Medulla oblongata (tissue), 1 donor: Measurements from ENCODE around the gene LRFN4.
A peak's percentile ranks its signal among the peaks of the same experiment; 100 is the strongest.

Experiments used
- DNase-seq: peaks from one replicate; pipeline ENCODE4 v3.0.0-alpha.2; 2015; ENCODE audit errors: extremely low spot score

LRFN4 gene

GRCh38 chr11:66858186-66858938 lies 1.5 kb downstream of the LRFN4 start:
- no peak for DNase-seq

GRCh38 chr11:66858939-66859685 lies 2.2 kb downstream of the LRFN4 start:
- no peak for DNase-seq

- no peak for DNase-seq
These were observed 3.0 kb downstream of the LRFN4 start for GRCh38 chr11:66859686-66860448.

DNA sequence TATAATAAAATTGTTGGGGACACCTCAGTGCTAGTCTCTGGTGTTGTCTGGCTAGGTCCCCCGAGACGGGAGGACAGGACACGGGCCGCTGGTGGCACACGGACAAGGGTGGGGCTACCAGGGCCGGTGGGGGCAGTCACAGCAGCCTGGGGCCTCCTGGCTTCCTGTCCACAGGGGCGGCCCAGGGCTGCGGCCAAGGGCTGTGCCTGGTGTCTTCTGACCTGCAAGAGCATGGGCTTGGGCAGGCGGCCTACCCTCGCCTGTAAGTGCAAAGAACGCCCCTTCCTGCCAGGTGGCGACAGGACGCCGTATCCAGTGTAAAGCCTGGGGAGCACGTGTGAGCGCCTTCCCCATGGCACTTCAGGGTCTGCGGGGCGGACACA lies 3.6 kb downstream of the LRFN4 start:
- DNase-seq = no peak

GRCh38 chr11:66861038-66861773 lies 4.3 kb downstream of the LRFN4 start:
- no peak for DNase-seq

GRCh38 chr11:66861774-66862558 lies 5.1 kb downstream of the LRFN4 start:
- DNase-seq = no peak

DNA sequence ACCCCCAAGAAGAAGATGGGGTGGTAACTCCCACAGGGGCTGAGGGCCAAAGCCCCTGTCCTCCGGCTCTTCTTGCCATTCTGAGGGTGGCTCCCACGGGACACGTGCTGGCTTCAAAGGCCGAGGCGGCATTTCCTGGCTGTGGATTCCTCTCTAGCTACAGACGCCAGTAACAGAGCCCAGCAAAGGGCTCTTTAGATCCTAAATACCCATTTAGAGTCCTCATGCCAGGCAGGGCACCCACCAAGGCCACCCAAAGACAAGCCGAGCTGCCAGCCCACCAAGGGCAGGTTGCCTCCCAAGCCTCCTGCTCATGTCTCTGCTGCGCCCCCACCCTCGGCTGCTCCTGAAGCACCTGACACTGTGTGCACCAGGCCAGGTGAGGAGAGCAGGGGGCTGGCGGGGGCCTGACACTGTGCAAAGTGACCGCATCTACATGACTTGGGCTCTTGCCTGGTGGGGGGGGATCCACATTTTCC lies 5.7 kb downstream of the LRFN4 start:
- no peak for DNase-seq

GRCh38 chr11:66863428-66864125 lies 6.7 kb downstream of the LRFN4 start:
- DNase-seq = no peak

GRCh38 chr11:66864172-66864901 lies 7.5 kb downstream of the LRFN4 start:
- DNase-seq = no peak

DNA sequence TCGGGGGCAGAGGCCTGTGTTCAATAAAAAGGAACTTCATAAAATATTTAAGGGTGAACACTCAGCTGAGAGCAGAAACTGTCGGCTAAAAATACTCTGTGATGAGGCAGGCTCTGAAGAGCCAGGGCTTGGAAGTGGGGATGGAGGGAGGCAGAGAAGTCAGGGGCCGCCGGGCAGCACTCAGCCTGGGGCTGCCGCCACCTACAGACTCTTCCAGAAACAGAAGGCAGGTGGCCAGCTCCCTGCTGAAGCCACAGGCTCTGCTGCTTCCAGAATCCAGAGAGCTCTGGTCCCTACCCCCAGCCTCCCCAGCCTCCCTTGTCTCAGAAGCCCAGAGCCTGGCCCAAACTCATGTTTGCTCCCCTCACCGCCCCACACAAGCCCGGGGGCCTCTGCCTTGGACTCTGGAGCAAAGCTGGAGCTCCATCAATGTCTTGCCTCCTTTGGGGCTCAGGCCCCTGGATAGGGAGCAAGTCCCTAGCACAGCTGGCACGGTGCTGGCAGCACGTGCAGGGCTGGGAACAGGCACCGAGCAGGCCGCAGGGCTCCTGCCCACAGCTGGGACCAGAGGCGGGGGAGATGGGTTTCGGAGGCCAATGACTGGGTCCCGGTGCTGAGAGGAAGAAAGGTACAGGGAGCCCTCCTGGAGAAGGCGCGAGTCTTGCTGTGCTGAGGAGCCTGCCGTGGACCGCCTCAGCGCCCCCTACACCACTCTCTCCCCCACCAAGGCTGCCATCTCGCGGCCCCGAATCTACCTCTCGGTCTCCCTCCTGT lies 8.2 kb downstream of the LRFN4 start:
- peak; percentile 56 for DNase-seq

DNA sequence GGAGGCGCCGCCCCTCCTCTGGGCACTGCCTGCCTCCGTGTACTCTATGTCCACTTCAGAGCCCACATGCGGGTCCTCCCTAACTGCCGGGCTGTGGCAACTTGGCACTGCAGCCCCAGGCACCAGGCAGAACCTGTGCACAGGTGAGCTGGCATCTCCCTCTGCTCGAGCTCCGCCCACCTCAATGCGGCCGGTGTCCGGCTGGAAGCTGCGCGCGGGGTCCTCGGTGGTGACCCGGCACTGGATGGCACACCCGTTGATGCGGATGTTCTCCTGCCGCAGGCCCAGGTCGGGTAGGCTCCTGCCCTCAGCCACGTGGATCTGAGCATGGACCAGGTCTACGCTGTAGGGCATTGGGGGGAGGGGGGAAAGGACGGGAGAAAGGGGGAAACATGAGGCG lies 9.1 kb downstream of the LRFN4 start:
- DNase-seq = no peak

- no peak for DNase-seq
These were observed 9.7 kb downstream of the LRFN4 start for GRCh38 chr11:66866511-66866986.

- no peak for DNase-seq
These were observed 10.7 kb downstream of the LRFN4 start for GRCh38 chr11:66867425-66868040.

- DNase-seq = no peak
These were observed 11.3 kb downstream of the LRFN4 start for GRCh38 chr11:66868082-66868725.

GRCh38 chr11:66868726-66869566 lies 12.1 kb downstream of the LRFN4 start:
- DNase-seq = no peak

GRCh38 chr11:66869567-66869870 lies 12.7 kb downstream of the LRFN4 start:
- no peak for DNase-seq

GRCh38 chr11:66870131-66870530 lies 13.3 kb downstream of the LRFN4 start:
- no peak for DNase-seq
